ENCODE results near the gene COX7A2L.
A peak's percentile ranks its signal among the peaks of the same experiment; 100 is the strongest.

The COX7A2L gene

GRCh38 chr2:42378415-42378814, 17.4 kb upstream of the COX7A2L start:
- no peak for DNase-seq (ENCODE audit: low spot score)
- H3K27ac Mint-ChIP-seq = no peak overlapping the region

GRCh38 chr2:42376758-42377157, 15.7 kb upstream of the COX7A2L start:
- Mint-ChIP-seq H3K9me3 (no peaks in the 10 kb centered on the region), H3K27ac (no peak overlapping the region), H3K4me1 (ENCODE audit: low read depth) (no peaks in the 10 kb centered on the region), H3K27me3 (ENCODE audit: low read depth) (peaks cover 5% of the 10 kb centered on the region), H3K4me3 (no peak overlapping the region), H3K36me3 (ENCODE audit: low read depth) (no peaks in the 10 kb centered on the region)
- no peak for DNase-seq (ENCODE audit: low spot score)

More at GRCh38 chr2:42378415-42378814, 17.4 kb upstream of the COX7A2L start:
- Mint-ChIP-seq H3K4me1 (ENCODE audit: low read depth) (no peaks in the 10 kb centered on the region), H3K9me3 (no peaks in the 10 kb centered on the region), H3K36me3 (ENCODE audit: low read depth) (no peaks in the 10 kb centered on the region), H3K4me3 (no peak overlapping the region), H3K27me3 (ENCODE audit: low read depth) (peaks cover 5% of the 10 kb centered on the region)

DNA sequence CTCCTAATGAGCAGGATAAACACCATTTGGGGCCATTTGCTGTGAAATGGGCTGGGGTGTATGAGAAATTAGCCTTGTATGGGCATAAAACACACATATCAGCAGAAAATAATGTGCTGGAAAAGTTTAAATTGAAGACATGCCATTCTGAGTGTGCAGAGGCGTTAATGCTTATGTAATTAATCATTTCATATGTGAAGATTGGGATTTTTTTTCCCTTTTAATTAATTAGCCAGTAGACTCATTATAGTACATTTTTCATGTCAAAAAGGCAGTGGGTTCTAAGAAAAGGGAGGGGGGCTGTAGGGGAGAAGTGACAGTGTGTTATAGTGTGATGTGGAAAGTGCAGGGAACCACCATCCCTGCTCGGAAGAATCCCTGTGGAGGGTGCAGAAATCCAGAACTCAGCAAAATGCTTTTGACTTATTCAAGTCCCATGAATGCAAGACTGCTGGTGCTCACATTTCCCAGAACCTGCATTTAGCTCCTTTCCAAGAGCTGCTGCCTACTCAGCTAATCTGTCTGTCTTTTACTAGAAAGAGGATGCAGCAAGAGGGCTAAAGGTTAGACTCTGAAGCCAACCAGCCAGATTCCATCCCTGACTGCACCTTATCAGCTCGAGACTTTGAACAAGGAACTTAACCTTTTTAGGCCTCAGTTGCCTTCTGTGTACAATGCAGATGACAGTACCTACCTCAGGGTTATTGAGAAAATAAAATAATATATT, 11.6 kb upstream of the COX7A2L start:
- H3K4me1 Mint-ChIP-seq (ENCODE audit: low read depth) = no peaks in the 10 kb centered on the region
- H3K27ac Mint-ChIP-seq = no peak overlapping the region
- H3K9me3 Mint-ChIP-seq = no peaks in the 10 kb centered on the region
- H3K36me3 Mint-ChIP-seq (ENCODE audit: low read depth) = no peaks in the 10 kb centered on the region
- DNase-seq (ENCODE audit: low spot score) = no peak
- H3K27me3 Mint-ChIP-seq (ENCODE audit: low read depth) = peaks cover 1% of the 10 kb centered on the region
- H3K4me3 Mint-ChIP-seq = no peak overlapping the region

DNA sequence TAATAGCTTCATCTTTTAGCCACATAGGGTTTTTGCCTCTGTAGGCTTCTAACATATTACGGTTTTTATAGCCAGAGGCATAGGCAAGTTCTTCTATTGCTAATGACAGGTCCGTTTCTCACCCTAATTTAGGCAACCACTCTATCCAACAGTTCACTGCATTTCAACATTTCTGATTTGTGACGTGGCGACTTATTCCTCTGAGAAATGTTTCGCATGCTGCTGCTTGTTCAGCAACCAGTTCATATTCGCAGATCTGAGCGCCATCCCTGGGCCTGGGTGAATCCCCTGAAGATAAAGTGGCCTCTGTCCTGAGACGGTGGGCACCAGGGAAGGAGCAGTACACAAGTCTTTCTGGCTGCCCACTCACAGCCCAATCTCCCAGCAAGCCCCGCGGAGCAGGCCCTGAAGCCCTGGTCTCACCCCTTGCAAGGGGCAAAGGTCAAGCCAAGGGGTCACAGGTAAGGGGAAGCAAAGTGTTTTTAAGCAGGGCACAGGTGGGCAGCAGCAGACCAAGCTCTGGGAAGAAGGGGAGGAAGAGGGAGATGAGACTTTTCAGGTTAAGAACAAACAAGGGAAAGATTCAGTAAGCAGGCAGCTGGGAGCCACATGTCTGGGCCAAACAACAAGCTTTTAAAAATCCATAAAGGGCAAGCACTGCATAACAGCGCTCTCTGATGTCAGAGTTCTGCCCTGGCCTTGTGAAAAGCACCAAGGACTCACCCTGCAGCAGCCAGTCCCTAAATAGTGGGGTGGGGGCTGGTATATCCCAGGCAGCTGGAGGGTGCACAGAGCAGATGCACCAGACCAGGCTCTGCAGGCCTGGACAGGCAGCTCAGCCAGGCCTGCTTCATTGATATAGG, 10.8 kb upstream of the COX7A2L start:
- no peaks in the 10 kb centered on the region for H3K9me3 Mint-ChIP-seq
- no peak overlapping the region for H3K27ac Mint-ChIP-seq
- H3K4me3 Mint-ChIP-seq = no peak overlapping the region
- H3K4me1 Mint-ChIP-seq (ENCODE audit: low read depth) = no peaks in the 10 kb centered on the region
- DNase-seq (ENCODE audit: low spot score) = no peak
- peaks cover 5% of the 10 kb centered on the region for H3K27me3 Mint-ChIP-seq (ENCODE audit: low read depth)
- no peaks in the 10 kb centered on the region for H3K36me3 Mint-ChIP-seq (ENCODE audit: low read depth)

DNA sequence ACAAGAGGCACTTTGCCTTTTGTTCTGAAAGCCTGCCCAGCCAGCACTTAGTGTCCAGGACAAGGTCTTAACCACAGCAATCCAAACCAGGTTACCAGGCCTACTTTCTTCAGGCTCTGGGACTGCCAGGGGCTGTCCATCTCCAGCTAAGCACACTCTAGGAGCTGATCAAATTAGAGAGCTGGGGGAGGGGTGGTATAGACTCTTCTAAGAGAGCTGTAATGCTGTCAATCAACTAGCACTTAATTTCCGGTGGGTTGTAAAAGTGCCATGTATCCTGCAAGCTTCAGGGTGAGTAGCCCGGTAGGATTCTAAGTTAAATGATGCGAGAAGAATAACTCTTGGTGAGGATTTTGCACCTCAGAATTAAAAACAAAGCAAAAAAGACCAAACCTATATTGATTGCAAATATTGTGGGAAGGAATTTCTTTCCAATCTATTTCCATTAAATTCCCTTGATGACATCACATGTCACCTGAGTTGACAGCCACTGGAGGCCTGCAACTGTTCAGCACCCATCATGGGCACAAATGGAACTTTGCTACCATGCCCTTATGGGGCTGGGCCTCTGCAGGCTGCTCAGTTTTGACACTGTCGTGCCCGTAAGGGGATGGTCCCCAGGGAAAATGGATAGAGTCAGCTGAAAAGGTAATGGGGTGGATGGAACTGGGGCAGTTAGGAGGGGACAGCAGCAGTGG, 8.7 kb upstream of the COX7A2L start:
- DNase-seq (ENCODE audit: low spot score) = no peak
- no peaks in the 10 kb centered on the region for H3K4me1 Mint-ChIP-seq (ENCODE audit: low read depth)
- no peaks in the 10 kb centered on the region for H3K9me3 Mint-ChIP-seq
- no peaks in the 10 kb centered on the region for H3K36me3 Mint-ChIP-seq (ENCODE audit: low read depth)
- peaks cover 3% of the 10 kb centered on the region for H3K27me3 Mint-ChIP-seq (ENCODE audit: low read depth)
- no peak overlapping the region for H3K27ac Mint-ChIP-seq
- H3K4me3 Mint-ChIP-seq = no peak overlapping the region

GRCh38 chr2:42368817-42369531, 8.0 kb upstream of the COX7A2L start:
- no peak for DNase-seq (ENCODE audit: low spot score)
- H3K27ac Mint-ChIP-seq = no peak overlapping the region
- H3K36me3 Mint-ChIP-seq (ENCODE audit: low read depth) = no peaks in the 10 kb centered on the region
- peaks cover 3% of the 10 kb centered on the region for H3K27me3 Mint-ChIP-seq (ENCODE audit: low read depth)
- no peaks in the 10 kb centered on the region for H3K9me3 Mint-ChIP-seq
- no peak overlapping the region for H3K4me3 Mint-ChIP-seq
- H3K4me1 Mint-ChIP-seq (ENCODE audit: low read depth) = no peaks in the 10 kb centered on the region

- Mint-ChIP-seq H3K9me3 (no peaks in the 10 kb centered on the region), H3K27ac (no peak overlapping the region), H3K4me3 (no peak overlapping the region), H3K4me1 (ENCODE audit: low read depth) (no peaks in the 10 kb centered on the region), H3K36me3 (ENCODE audit: low read depth) (no peaks in the 10 kb centered on the region), H3K27me3 (ENCODE audit: low read depth) (peaks cover 3% of the 10 kb centered on the region)
- DNase-seq (ENCODE audit: low spot score) = no peak
Observed at GRCh38 chr2:42367835-42368234, 6.8 kb upstream of the COX7A2L start.

DNA sequence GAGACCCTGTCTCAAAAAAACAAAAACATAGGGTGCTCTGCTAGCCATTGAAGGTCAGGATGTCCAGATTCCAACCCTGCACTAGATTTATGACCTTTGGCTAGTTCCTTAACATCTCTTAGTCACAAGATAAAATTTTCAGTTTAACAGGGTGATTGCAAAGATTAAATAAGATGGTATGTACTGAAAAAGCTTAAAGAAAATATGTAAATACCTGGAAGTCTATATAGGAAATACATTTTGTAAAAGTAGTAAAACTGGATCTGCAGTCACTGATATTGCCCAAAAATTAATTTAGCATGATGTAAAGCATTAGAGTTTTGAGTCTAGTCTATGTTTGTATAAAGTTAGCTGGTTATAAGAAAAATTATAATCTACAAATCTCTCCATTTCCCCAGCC, 5.4 kb upstream of the COX7A2L start:
- Mint-ChIP-seq H3K27ac (no peak overlapping the region), H3K36me3 (ENCODE audit: low read depth) (no peaks in the 10 kb centered on the region), H3K4me3 (no peak overlapping the region), H3K27me3 (ENCODE audit: low read depth) (peaks cover 3% of the 10 kb centered on the region), H3K9me3 (no peaks in the 10 kb centered on the region), H3K4me1 (ENCODE audit: low read depth) (peaks cover 6% of the 10 kb centered on the region)
- no peak for DNase-seq (ENCODE audit: low spot score)

DNA sequence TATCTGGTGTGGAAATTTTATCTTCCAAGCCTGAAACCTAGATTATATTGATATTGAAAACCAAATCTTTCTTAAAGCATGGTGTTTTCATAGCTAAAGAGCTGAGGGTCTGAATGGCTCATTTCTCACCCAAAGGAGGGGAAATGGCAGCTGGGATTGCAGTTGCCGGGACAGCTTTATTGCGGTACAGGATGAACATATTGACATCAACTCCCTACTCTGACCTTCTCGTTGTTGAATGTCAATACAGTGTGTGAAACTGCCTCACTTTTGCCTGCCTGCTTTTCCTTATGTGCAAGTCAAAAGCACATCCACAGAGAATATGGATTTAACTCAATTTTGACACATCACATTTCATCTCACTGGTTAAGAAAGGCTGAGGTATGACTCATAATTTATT, 3.6 kb upstream of the COX7A2L start:
- Mint-ChIP-seq H3K27me3 (ENCODE audit: low read depth) (peaks cover 3% of the 10 kb centered on the region), H3K4me3 (no peak overlapping the region), H3K9me3 (no peaks in the 10 kb centered on the region), H3K27ac (no peak overlapping the region), H3K36me3 (ENCODE audit: low read depth) (no peaks in the 10 kb centered on the region), H3K4me1 (ENCODE audit: low read depth) (peaks cover 14% of the 10 kb centered on the region)
- no peak for DNase-seq (ENCODE audit: low spot score)

- Mint-ChIP-seq H3K27me3 (ENCODE audit: low read depth) (peaks cover 3% of the 10 kb centered on the region), H3K36me3 (ENCODE audit: low read depth) (no peaks in the 10 kb centered on the region), H3K4me3 (no peak overlapping the region), H3K4me1 (ENCODE audit: low read depth) (peaks cover 26% of the 10 kb centered on the region), H3K9me3 (no peaks in the 10 kb centered on the region), H3K27ac (no peak overlapping the region)
- no peak for DNase-seq (ENCODE audit: low spot score)
Observed at GRCh38 chr2:42363413-42363812, 2.4 kb upstream of the COX7A2L start.

DNA sequence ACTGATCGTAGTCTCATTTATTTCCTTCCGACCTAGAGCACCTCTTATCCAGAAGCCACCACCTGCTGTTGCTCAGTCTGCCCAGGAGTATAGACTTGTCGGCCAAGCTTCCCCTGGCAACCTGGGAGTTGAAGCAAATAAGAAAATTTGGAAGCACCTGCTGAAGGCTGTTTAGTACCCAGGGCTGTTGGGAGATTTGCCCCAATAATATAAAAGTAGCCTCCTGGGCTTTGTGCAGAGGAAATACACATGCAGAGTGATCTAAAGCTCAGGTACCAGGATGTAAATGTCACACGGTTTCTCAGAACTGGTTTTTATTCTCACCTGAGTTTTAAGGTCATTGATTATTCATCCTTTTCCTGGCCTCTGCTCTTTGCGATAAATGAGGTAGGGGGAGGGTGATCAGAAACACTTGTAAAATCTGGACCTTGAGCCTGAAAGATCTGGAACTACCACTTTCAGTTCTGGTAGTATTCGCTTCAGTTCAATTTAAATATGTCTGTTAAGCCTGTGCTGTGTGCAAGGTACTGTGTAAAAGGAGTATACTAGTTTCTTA, 789 bp upstream of the COX7A2L start:
- DNase-seq (ENCODE audit: low spot score) = no peak
- Mint-ChIP-seq H3K4me1 (ENCODE audit: low read depth) (peaks cover 36% of the 10 kb centered on the region), H3K9me3 (no peaks in the 10 kb centered on the region), H3K27me3 (ENCODE audit: low read depth) (no peaks in the 10 kb centered on the region), H3K4me3 (peak overlapping the region; percentile 90), H3K27ac (peak overlapping the region; percentile 98), H3K36me3 (ENCODE audit: low read depth) (peaks cover 9% of the 10 kb centered on the region)

- Mint-ChIP-seq H3K9me3 (no peaks in the 10 kb centered on the region), H3K27ac (peak overlapping the region; percentile 98), H3K27me3 (ENCODE audit: low read depth) (no peaks in the 10 kb centered on the region), H3K36me3 (ENCODE audit: low read depth) (peaks cover 13% of the 10 kb centered on the region), H3K4me1 (ENCODE audit: low read depth) (peaks cover 38% of the 10 kb centered on the region), H3K4me3 (peak overlapping the region; percentile 90)
- DNase-seq (ENCODE audit: low spot score) = no peak
Observed at GRCh38 chr2:42360493-42360889, 526 bp downstream of the COX7A2L start.

GRCh38 chr2:42359965-42360483, 993 bp downstream of the COX7A2L start:
- DNase-seq (ENCODE audit: low spot score) = peak; percentile 24

More at GRCh38 chr2:42359965-42360483, 993 bp downstream of the COX7A2L start:
- H3K27ac Mint-ChIP-seq = peak overlapping the region; percentile 98
- H3K27me3 Mint-ChIP-seq (ENCODE audit: low read depth) = no peaks in the 10 kb centered on the region
- H3K4me1 Mint-ChIP-seq (ENCODE audit: low read depth) = peaks cover 39% of the 10 kb centered on the region
- peak overlapping the region; percentile 90 for H3K4me3 Mint-ChIP-seq
- H3K9me3 Mint-ChIP-seq = no peaks in the 10 kb centered on the region
- peaks cover 13% of the 10 kb centered on the region for H3K36me3 Mint-ChIP-seq (ENCODE audit: low read depth)

Measured in T-helper 2 cell treated with Interferon-gamma antibody and Interleukin-4, amounts not matched to agents 5 μg/mL and 100 μg/mL, for 36 hours (primary cell).